CD4-positive, alpha-beta T cell treated with Interferon alpha-2 for 1 hour (primary cell): ENCODE measurements around the gene PSRC1.

ENCODE experiments used
- DNase-seq, 2 donors: peaks; one replicate each; pipeline ENCODE4 v3.0.0-alpha.2; 2020 to 2022

PSRC1 gene

DNA sequence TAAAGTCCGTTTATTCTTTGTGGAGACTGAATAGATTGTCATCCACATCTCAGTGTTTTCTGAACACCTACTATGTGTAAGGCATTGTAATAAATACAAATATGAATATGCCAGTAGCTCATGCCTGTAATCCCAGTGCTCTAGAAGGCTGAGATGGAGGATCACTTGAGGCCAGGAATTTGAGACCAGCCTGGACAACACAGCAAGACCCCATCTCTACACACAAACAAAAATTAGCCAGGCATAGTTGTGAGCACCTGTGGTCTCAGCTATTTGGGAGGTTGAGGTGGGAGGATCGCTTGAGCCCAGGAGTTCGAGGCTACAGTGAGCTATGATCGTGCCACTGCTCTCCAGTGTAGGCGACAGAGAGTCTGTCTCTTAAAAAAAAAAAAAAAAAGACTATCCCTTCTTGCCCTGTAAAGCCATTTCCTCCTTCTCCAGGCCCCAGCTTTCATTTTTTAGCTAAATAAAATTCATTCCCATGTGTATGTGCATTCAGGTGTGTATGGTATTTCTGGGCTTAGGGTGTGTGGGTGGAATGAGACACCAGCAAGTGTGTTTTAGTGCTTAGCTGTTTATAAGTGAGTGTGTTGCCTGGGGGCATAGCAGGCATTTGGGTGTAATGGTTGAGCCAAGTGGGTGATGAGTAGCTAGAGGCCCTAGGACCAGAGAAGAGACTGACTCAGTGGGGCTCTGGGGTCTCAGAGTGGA, 25.8 kb downstream of the PSRC1 start:
- no peak for DNase-seq

- no peak for DNase-seq
Measured at GRCh38 chr1:109256085-109256484, 26.9 kb downstream of the PSRC1 start.

DNA sequence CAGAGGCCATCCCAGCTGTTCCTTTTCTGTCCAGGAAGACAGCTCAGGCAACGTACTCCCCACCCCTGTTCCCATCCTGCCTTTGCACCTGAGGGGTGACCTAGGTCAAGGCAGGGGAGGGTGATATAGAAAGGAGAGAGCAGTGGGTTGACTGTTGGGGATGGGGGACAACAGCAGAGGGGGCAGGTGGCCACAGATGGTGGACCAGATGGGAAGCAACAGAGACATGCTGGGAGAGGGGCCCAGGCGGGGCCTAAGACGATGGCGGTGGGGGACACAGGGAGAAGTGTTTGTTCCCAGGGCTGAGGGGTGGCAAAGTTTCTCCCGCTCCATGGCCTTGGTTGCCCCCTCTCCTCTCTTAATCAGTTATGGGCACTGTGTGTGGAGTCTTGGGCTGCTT, 27.3 kb downstream of the PSRC1 start:
- no peak for DNase-seq

GRCh38 chr1:109255097-109255651, 27.8 kb downstream of the PSRC1 start:
- no peak for DNase-seq

DNA sequence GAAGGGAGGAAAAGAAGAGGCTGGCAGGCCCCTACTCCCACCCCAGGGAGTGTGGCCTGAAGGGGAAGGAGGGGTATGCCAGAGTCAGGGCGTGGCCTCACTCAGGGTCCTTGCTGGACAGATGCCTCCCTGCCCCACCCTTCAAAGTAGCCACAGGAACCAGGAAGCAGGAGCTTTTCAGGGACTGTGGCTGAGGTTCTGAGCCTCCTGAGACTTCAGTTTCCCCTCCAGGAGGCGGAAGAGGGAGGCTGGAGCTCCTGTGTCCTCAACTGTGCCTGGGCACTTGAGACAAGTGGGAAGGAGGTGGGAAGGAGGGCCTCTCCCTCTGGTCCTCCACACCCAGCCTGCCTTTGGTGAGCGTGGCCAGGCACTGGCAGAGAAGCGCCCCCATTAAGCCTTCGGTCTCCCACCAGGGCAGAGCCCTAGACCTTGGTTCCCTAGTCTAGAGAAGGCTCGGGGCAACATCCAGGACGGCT, 28.3 kb downstream of the PSRC1 start:
- no peak for DNase-seq

DNA sequence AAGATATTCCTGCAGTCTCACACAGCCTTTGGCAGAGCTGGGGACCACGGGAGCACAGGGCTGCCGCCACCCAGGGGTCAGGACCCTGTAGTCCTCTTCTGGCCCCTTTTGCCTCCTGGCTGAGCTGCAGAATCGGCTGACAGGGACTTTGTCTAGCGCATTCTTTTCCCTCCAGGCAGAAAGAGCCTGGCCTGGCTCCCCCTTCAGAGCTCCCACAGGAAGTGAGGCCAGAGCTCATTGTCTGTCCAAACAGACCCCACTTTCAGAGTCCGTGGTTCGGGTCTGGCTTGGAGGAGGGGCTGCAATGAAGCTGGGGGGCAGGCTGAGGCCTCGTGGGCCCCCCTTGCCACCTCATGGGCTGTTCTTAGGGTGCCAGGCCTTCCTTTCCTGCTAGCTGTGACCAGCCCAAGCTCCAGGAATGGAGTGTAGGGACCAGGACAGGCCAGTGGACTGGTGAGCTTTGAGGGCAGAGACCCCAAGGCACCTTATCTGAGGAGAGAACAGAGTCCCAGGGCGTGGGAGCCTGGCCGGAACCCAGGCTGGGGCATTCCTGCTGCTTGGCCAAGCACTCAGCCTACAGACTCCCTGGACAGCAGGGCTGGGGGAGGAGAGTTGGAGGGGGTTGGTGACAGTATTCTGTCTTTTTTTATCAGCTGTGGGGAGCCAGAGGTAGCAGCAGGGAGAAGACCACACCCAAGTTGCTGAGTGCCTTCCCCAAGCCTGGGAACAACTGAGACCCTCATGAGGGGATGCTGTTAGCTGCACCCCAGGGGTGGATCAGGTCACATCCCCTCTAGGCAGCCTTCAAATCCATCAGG, 28.9 kb downstream of the PSRC1 start:
- no peak for DNase-seq

DNA sequence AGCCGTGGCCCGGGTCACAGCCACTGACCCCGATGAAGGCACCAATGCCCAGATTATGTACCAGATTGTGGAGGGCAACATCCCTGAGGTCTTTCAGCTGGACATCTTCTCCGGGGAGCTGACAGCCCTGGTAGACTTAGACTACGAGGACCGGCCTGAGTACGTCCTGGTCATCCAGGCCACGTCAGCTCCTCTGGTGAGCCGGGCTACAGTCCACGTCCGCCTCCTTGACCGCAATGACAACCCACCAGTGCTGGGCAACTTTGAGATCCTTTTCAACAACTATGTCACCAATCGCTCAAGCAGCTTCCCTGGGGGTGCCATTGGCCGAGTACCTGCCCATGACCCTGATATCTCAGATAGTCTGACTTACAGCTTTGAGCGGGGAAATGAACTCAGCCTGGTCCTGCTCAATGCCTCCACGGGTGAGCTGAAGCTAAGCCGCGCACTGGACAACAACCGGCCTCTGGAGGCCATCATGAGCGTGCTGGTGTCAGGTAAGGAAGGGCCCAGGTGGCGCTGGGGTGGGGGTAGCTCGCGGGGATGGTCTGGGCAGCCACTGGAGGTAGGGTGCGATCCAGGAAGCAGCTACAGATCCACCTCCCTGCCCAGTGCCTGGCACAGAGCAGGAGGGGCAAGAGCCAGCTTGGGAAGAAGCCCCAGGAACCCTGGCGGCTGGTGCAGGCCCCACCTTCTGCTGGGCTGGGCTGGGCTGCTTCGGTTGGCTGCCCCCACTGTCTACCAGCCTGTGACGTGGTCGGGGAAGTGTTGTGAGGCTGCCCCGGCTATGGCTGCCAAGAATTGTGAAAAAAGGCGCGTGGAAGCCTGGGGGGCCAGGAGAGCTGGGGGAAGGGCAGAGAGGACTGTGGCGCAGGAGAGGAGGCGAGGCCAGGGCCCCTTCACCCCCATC, 29.8 kb downstream of the PSRC1 start:
- DNase-seq = no peak

- no peak for DNase-seq
Measured at GRCh38 chr1:109252167-109252892, 30.6 kb downstream of the PSRC1 start.

DNA sequence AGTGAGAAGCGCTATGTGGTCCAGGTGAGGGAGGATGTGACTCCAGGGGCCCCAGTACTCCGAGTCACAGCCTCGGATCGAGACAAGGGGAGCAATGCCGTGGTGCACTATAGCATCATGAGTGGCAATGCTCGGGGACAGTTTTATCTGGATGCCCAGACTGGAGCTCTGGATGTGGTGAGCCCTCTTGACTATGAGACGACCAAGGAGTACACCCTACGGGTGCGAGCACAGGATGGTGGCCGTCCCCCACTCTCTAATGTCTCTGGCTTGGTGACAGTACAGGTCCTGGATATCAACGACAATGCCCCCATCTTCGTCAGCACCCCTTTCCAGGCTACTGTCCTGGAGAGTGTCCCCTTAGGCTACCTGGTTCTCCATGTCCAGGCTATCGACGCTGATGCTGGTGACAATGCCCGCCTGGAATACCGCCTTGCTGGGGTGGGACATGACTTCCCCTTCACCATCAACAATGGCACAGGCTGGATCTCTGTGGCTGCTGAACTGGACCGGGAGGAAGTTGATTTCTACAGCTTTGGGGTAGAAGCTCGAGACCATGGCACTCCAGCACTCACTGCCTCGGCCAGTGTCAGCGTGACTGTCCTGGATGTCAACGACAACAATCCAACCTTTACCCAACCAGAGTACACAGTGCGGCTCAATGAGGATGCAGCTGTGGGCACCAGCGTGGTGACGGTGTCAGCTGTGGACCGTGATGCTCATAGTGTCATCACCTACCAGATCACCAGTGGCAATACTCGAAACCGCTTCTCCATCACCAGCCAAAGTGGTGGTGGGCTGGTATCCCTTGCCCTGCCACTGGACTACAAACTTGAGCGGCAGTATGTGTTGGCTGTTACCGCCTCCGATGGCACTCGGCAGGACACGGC, 31.4 kb downstream of the PSRC1 start:
- DNase-seq = no peak

GRCh38 chr1:109250454-109251276, 32.3 kb downstream of the PSRC1 start:
- no peak for DNase-seq

DNA sequence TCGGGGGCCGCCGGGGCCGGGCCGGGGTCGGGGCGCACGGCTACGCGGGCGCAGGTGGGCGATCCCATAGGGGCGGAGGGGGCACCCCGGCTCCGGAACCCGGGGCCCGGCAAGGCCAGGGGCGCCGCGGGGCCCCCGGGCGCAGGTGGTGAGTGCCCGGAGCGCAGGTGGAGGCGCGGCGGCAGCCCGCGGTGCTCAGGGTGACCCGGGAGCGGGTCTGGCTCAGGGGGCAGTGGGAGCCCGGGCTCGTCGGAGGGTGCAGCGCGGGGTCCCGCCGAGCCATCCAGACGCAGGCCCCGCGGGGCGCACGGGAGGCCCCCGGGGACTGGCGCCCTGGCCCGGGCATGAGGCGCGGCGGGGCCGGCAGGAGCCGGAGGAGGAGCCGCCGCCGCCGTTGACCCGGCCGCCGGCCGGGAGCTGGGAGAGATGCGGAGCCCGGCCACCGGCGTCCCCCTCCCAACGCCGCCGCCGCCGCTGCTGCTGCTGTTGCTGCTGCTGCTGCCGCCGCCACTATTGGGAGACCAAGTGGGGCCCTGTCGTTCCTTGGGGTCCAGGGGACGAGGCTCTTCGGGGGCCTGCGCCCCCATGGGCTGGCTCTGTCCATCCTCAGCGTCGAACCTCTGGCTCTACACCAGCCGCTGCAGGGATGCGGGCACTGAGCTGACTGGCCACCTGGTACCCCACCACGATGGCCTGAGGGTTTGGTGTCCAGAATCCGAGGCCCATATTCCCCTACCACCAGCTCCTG, 33.1 kb downstream of the PSRC1 start:
- DNase-seq = no peak

- DNase-seq = peak; percentile 38 to 71
Measured at GRCh38 chr1:109248797-109249629, 33.9 kb downstream of the PSRC1 start, which contains the start of gene CELSR2. TSS of gene CELSR2 (plus strand) at chr1:109249539. CDS start at chr1:109250080, 541 bp downstream.

DNA sequence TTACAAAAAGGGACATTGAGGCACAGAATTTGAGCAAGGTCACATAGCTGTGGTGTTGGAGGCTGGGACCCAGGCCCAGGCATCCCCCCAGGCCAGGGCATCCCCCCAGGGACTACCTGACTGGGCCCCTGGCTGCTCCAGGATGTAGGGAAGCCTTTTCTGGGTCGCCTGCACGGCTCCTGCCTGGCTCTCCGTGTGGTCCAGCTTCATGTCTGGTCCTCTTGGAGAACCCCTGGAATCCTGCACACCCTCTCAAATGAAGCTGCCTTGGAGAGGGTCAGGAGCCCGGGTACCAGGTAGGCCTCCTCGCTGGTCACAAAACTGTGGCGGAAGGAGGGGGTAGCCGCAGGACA, 34.5 kb downstream of the PSRC1 start:
- no peak for DNase-seq

- no peak for DNase-seq
Measured at GRCh38 chr1:109247401-109248365, 35.3 kb downstream of the PSRC1 start.

GRCh38 chr1:109246141-109246551, 36.8 kb downstream of the PSRC1 start:
- DNase-seq = no peak

DNA sequence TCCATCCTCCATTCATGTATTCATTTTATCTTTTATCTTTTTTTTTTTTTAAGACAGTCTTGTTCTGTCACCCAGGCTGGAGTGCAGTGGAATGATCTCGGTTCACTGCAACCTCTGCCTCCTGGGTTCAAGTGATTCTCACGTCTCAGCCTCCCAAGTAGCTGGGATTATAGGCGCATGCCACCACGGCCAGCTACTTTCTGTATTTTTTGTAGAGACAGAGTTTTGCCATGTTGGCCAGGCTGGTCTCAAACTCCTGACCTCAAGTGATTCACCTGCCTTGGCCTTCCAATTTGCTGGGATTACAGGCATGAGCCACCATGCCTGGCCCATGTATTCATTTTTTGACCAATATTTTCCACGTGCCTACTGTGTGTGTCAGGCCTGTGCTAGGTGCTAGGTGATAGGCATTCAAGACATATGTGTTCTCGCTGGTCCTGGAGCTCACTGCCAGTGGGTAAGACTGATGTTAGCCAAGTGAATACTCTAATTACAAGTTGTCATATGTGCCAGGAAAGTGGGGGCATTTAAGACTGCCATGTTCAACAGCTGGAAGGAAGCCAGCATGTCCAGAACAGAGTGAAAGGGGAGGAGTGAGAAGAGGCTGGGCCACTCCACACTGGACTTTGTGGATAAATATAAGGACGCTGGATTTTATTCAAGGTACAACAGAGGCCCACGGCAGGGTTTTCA, 38.9 kb downstream of the PSRC1 start:
- no peak for DNase-seq
